Inflammatory macrophage (primary cell): ENCODE data around the gene OR51V1.
"Not testable (repeated sequence)": the region's sequence is repeated elsewhere in the genome, so short reads cannot be mapped to it uniquely, and the experiment has no call there.

ENCODE experiments used
- DNase-seq, 2 donors: peaks; one replicate each; pipeline ENCODE4 v3.0.0-alpha.2; 2020 to 2022

Gene OR51V1

DNA sequence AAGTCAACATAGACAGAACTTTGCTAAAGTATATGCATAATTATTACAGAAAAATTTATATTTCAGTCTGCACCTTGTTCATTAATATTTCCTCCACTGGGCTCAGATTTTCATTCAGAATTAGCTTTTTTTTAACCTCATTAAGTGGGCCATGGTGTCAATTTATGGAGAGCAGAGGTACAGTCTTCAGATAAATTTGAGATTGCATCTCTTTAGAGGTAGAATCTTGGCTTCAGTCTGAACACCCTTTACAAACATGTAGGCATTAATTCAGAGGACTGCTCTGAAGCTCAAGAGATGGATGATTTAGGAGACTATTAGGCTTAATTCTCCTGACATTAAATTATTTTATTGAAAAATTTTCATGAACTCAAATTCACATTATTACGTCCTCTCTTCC, 29.8 kb upstream of the OR51V1 start:
- no peak for DNase-seq

DNA sequence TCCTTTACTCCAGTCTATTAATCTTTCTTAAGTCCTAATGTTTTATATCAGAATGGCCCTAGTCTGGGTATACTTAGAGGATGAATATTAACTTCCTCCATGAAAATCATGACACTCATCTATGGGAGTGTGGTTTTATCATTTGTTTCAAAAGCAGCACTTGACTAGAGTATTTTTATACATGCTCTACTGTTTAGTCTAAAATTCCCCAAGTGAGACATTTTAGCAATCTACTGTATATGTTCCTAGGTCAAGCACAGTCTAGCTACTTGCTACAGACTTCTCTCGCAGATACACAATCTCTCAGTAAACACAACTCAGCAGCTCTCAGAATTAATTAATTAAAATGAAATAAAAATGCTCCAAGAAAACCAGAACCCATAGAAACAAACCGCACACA, 29.3 kb upstream of the OR51V1 start:
- DNase-seq: no peak

DNA sequence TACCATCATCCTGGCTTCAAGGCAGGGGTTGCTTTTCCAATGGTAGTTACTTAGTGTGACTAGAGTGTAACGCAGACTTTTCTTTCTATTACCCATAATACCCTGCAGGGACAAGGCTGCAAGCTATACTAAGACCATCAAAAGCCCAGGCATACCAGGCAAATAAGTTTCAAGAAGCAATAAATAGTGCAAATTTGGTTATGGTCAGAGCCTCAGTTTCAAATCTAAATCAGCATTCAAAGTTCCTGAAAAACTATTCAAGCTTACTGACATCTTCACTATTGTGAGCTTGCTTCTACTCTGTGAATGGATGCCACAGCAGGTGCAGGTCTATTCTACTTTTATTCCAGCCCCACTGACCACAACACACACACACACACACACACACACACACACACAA, 28.9 kb upstream of the OR51V1 start:
- no peak for DNase-seq

DNA sequence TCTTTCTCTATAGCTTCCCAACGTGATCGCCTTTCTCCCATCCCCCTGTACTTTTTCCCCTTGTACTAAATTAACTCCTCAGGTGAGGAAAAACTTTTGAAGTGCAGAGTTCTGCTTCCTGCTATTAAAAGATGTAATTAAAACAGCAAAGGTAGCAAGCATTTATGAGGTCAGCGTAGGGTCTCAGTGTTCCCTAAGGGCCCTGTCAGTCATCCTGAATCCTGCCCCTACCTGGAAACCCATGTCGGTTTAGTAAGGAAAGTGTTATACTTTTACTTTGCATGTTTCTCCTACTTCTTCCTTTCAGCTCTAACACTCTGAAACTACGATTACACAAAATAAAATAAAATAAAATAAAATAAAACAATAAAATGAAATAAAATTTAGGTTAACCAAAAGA, 27.6 kb upstream of the OR51V1 start:
- DNase-seq: no peak

DNA sequence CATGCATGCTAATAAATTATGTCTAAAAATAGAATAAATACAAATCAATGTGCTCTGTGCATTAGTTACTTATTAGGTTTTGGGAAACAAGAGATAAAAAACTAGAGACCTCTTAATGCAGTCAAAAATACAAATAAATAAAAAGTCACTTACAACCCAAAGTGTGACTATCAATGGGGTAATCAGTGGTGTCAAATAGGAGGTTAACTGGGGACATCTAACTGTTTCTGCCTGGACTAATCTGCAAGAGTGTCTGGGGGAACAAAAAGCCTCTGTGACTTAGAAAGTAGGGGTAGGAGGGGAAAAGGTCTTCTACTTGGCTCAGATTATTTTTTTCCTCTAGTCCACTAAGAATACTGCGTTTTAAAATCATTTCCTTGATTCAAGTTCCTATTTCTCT, 27.2 kb upstream of the OR51V1 start:
- DNase-seq: no peak

DNA sequence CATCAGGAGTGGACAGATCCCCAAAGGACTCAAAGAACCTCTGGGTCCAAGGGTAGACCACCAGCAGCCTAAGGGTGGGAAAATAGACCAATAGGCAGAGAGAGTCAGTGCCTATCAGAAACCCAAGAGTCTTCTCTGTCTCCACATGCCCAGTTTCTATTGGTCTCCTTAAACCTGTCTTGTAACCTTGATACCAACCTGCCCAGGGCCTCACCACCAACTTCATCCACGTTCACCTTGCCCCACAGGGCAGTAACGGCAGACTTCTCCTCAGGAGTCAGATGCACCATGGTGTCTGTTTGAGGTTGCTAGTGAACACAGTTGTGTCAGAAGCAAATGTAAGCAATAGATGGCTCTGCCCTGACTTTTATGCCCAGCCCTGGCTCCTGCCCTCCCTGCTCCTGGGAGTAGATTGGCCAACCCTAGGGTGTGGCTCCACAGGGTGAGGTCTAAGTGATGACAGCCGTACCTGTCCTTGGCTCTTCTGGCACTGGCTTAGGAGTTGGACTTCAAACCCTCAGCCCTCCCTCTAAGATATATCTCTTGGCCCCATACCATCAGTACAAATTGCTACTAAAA, 26.3 kb upstream of the OR51V1 start, which contains the start of gene HBB:
Gene HBB, minus strand, starts transcription at position 340 of the 579 bp plus-strand sequence. Its CDS starts 50 bp downstream, at position 290.
- DNase-seq: no peak

DNA sequence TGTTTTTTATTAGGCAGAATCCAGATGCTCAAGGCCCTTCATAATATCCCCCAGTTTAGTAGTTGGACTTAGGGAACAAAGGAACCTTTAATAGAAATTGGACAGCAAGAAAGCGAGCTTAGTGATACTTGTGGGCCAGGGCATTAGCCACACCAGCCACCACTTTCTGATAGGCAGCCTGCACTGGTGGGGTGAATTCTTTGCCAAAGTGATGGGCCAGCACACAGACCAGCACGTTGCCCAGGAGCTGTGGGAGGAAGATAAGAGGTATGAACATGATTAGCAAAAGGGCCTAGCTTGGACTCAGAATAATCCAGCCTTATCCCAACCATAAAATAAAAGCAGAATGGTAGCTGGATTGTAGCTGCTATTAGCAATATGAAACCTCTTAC, 25.0 kb upstream of the OR51V1 start:
- no peak for DNase-seq

DNA sequence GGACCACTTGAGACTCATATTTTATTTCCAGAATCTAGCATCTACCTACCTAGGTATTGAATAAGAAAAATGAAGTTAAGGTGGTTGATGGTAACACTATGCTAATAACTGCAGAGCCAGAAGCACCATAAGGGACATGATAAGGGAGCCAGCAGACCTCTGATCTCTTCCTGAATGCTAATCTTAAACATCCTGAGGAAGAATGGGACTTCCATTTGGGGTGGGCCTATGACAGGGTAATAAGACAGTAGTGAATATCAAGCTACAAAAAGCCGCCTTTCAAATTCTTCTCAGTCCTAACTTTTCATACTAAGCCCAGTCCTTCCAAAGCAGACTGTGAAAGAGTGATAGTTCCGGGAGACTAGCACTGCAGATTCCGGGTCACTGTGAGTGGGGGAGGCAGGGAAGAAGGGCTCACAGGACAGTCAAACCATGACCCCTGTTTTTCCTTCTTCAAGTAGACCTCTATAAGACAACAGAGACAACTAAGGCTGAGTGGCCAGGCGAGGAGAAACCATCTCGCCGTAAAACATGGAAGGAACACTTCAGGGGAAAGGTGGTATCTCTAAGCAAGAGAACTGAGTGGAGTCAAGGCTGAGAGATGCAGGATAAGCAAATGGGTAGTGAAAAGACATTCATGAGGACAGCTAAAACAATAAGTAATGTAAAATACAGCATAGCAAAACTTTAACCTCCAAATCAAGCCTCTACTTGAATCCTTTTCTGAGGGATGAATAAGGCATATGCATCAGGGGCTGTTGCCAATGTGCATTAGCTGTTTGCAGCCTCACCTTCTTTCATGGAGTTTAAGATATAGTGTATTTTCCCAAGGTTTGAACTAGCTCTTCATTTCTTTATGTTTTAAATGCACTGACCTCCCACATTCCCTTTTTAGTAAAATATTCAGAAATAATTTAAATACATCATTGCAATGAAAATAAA, 24.3 kb upstream of the OR51V1 start:
- DNase-seq: no peak

DNA sequence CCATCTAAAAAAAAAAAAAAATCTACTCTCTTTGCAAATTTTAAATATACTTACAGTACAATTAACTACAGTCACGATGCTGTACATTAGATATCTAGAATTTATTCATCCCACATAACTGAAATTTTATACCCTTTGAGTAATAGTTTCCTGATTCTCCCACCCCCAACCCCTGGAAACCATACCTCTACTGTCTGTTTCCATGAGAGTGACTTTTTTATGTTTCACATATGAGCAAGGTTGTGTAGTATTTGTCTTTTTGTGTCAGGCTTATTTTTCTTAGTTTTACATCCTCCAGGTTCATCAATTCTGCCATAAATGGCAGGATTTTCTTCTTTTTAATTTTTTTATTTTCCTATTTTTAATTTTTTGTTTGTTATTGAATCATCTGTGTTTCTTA, 23.2 kb upstream of the OR51V1 start:
- no peak for DNase-seq

DNA sequence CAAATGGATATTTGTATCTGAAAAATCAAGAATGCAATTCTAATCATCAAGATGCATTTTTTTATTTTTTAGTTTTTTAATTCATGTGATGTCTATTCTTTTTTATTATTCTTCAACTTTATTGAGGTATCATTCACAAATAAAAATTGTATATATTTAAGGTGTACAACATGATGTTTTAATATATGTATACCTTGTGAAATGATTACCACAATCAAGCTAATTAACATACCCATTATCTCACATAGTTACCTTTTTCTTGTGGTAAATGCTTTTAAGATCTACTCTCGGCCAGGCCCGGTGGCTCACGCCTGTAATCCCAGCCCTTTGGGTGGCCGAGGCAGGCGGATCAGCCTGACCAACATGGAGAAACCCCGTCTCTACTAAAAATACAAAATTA, 22.7 kb upstream of the OR51V1 start:
- DNase-seq: no peak

DNA sequence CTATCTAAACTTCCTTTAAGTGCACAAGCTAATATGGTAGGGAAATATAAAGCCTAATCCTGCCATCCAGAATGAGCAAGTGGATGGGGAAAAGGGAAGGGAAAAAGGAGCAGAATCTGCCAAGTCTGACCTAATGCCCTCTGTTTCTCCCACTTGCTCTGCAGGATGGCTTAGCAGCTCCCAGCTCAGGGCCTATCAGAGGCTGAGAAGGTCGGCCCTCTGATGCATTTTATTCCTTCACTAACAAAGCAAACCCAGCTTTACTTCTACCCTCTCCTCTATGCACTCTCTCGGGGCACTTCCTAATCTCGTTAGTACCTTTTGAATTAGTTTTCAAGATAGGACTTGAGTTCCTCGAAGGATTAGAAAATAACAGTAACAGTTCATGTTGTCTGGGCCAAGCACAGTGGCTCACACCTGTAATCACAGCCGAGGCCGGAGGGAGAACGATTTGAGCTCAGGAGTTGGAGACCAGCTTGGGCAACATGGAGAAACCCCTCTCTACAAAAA, 9.9 kb upstream of the OR51V1 start:
- DNase-seq: no peak

DNA sequence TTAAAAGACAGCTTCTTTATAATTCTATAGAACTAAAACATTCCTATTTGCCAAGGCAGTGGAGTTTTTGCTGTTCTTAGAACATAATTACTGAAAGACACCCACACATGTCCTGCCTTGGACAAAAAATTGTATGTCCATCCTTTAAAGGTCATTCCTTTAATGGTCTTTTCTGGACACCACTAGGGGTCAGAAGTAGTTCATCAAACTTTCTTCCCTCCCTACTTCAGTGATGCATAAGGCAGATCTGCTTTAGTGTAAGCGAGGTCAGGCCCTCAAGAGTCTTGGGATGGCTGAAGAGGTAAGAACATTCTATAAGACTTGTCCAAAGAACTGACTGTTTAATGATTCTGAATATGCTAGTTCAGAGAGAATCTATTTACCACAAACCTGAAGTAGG, 4.3 kb upstream of the OR51V1 start:
- DNase-seq: peak; percentile 52 to 53

DNA sequence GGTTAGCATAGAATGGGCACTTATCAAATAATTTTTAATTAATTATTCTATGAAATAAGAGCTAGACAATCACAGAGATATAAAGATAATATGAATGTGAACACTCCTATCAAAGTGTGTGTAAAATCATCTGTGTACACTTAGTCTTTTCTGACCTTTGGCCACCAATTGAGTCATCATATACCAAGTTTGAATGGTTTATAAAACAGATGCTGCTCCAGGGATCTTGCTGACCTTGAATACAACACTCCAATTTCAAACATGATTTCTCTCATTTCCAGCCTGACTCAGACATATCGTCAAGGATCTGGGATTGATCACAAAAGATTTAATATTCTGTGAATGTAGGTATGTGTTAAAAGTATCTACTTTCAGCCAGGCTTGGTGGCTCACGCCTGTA, 2.9 kb upstream of the OR51V1 start:
- DNase-seq: no peak

DNA sequence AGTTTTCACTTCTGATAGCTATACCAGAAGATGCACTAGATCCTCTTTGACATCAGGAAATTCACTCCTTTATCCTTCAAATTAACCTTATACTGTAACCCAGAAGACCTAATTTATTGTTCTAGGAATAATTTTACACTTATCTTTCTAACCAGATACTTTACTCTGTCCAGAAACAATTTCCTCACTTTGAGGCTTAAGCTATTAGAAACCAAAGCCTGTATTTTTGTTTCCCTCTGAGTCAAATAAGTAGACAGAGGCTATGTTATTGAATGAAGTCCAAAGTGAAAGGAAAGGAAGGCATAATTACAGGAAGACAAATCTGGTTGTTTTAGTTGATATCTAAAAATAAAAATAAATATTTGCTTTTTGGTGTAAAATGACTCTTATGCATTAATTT, 2.2 kb downstream of the OR51V1 start:
- DNase-seq: no peak

DNA sequence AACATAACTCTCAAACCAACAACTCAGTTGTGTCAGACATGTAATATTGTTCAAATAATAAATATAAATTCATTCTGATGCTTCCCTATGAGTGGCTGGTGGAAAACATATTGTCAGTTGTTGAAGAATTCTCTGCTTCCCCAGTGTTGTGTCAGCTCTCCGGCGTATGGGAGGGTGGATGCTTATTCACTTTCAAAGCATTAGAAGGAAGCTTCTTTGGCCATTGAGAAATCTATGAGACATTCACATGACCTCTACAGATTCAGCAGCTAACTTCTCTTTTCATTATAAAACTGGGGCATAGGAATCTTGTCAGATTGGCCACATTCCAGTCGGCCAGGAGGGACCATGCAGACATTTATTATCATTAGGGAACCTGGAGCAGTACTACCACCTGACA, 2.9 kb downstream of the OR51V1 start:
- peak; percentile 83 to 87 for DNase-seq

DNA sequence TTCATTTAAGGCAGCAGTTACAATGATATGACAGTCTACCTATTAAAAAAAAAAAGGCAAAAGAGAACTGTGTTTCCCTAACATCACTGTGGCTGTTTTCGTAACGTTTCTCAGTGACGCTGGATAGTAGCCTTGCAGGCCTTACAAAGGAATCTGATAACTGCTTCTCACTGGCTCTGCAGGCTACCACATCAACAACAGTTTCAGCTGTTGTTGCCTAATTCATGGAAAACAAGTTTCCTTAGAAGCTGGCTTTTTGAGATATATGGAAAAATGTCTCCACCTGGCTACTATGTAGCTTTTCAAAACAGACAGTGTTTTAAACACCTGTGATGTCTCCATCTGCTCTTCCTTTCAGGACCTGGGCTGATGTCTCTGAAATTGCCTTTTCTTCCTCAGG, 3.8 kb downstream of the OR51V1 start:
- no peak for DNase-seq

DNA sequence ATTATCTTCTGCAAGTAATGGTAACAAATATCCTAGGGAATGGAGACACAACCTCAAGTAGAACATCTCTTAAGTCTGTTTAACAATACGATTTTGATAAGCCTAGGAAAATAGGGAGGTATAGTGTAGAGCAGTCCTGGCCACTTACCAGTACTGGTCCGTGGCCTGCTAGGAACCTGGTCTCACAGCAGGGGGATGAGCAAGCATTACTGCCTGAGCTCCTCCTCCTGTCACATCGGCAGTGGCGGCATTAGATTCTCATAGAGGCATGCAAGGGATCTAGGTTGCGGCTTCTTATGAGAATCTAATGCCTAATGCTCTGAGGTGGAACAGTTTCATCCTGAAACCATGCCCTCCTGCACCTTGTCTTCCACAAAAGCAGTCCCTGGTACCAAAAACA, 4.4 kb downstream of the OR51V1 start:
- no peak for DNase-seq

DNA sequence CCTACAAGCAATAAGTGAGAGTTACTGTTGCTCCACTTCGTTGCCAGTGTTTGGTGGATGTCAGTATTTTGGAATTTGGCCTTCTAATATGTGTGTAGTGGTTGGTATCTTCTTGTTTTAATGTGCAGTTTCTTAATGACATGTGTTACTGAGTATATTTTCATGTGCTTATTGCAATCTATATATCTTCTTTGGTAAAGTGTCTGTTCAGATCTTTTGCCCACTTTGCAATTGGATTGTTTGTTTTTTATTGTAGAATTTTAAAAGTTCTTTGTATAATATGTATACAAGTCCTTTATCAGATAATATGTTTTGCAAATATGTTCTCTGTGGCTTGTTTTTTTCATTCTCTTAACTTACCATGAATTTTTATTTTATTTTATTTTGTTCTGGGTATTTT, 7.7 kb downstream of the OR51V1 start:
- no peak for DNase-seq

DNA sequence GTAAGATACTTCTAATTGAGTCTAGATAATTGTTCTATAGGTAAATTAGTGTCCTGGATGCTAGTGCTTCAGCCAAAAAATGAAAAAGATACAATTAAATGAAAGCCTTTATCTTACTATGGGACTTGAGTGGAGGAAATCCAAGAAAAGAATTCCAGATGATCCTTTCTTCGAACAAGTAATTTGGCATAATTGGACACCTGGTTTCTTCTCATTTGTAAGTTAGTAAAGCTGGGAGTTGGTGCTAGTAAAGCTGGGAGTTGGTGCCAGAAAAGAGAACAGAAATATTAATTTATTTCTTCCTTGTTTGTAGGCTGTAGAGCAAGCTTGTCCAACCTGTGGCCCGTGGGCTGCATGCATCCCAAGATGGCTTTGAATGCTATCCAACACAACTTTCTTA, 12.3 kb downstream of the OR51V1 start:
- no peak for DNase-seq

DNA sequence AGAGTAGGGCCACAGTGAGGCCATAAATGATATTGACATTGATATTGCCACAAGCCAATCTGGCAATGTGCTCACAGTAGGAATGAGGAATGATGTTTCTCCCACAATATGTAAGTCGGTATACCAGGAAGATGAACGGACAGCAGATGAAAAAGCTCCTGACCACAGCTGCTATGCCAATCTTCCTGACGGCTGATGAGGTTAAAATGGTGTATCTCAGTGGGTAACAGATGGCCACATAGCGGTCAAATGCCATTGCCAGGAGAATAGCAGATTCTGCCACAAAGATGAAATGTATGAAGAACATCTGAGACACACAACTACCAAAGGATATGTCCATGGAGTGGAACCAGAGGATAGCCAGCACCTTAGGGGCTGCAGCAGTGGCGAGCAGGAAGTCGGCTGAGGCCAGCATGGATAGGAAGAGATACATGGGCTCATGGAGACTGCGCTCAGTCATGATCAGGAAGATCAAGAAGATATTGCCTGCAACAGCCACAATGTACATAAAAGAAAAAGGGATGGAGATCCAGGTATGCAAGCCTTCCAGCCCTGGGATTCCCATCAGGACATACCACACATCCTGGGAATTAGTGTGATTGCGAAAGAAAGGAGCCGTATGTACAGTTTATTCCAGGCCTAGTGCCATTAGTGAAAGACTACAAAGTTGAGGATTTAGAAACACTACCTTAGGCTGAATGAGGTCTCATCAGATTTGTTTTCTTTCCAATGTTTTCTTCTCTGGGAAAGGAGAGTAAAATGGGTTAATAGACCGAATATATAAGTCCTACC, 22.2 kb downstream of the OR51V1 start:
- no peak for DNase-seq

DNA sequence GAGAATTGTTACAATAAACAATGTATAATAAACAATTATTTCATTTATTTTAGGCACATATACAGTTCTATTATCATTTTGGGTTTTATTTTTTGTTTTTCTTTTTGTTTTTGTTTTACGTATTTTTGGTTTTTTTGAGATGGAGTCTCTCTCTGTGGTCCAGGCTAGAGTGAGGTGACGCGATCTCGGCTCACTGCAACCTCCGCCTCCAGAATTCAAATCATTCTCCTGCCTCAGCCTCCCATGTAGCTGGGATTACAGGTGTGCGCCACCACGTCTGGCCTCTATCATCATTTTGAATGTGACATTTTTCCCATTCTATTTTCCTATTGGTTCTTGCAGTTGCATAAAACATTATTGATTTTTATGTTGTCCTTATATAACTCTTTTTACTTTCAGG, 25.5 kb downstream of the OR51V1 start:
- no peak for DNase-seq

DNA sequence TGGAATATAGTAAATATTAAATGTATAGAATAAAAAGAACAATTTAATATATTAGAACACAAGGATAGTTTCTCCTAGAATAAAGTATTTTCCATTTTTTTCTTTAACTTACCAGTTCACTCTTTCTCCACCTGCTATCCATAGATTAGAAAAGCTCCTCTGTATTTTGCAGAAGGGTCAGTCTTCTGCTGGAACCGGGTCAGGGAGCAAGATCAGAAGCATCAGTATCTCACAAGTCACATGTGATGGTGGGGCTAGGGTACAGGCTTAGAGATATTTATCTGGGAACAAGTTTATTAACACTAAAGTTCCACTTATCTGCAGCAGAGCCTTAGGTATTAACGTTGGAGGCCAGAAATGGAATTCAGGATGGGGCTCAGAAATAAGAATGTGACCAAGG, 28.6 kb downstream of the OR51V1 start:
- DNase-seq: no peak

DNA sequence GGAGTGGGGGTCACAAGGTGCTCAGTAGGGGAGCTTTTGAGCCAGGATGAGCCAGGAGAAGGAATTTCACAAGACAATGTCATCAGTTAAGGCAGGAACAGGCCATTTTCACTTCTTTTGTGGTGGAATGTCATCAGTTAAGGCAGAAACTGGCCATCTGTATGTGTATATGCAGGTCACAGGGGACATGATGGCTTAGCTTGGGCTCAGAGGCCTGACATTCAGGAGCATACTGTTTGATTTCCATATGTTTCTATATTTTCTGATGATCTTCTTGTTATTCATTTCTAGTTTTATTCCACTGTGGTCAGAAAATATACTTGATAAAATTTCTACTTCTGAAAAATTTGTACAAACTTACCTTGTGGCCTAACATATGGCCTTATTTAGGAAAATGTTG, 34.6 kb downstream of the OR51V1 start:
- not testable (repeated sequence) for DNase-seq
